NT2/D1 (cell line): ENCODE data around the gene CERS2.

ENCODE experiments used
- DNase-seq: peaks from one replicate; pipeline ENCODE4 v3.0.0-alpha.2; 2011; ENCODE audit warnings: low read depth, low spot score
- H3K27me3 ChIP-seq: 2 replicates; pipeline ENCODE4 v1.6.0; 2011; ENCODE audit warnings: mild to moderate bottlenecking; ENCODE audit not compliant: insufficient read length, insufficient read depth
- H3K36me3 ChIP-seq: 2 replicates; pipeline ENCODE4 v1.6.1; 2011; ENCODE audit warnings: mild to moderate bottlenecking, low read length, mixed read lengths; ENCODE audit not compliant: insufficient read depth, insufficient read length
- H3K4me1 ChIP-seq: 2 replicates; pipeline ENCODE4 v1.5.1; 2011; ENCODE audit not compliant: insufficient read depth, insufficient read length
- H3K4me3 ChIP-seq: 2 replicates; pipeline ENCODE4 v1.5.1; 2011; ENCODE audit warnings: low read depth; ENCODE audit not compliant: insufficient read length
- H3K9ac ChIP-seq: 2 replicates; pipeline ENCODE4 v1.6.0; 2011; ENCODE audit warnings: low read depth; ENCODE audit not compliant: insufficient read length
- H3K9me3 ChIP-seq: 2 replicates; pipeline ENCODE4 v1.5.1; 2011; ENCODE audit warnings: mild to moderate bottlenecking, low read length; ENCODE audit not compliant: insufficient read depth
- SUZ12 ChIP-seq: IDR thresholded peaks from 2 replicates; pipeline ENCODE4 v1.6.1; 2011; ENCODE audit not compliant: insufficient read length, insufficient read depth; ENCODE audit errors: extremely low read depth
- YY1 ChIP-seq: IDR thresholded peaks from 2 replicates; pipeline ENCODE4 v1.6.1; 2011; ENCODE audit not compliant: insufficient read length, insufficient read depth
- ZNF274 ChIP-seq: IDR thresholded peaks from 2 replicates; pipeline ENCODE4 v1.6.1; 2011; ENCODE audit warnings: mild to moderate bottlenecking, low read depth, low read length

CERS2 gene

DNA sequence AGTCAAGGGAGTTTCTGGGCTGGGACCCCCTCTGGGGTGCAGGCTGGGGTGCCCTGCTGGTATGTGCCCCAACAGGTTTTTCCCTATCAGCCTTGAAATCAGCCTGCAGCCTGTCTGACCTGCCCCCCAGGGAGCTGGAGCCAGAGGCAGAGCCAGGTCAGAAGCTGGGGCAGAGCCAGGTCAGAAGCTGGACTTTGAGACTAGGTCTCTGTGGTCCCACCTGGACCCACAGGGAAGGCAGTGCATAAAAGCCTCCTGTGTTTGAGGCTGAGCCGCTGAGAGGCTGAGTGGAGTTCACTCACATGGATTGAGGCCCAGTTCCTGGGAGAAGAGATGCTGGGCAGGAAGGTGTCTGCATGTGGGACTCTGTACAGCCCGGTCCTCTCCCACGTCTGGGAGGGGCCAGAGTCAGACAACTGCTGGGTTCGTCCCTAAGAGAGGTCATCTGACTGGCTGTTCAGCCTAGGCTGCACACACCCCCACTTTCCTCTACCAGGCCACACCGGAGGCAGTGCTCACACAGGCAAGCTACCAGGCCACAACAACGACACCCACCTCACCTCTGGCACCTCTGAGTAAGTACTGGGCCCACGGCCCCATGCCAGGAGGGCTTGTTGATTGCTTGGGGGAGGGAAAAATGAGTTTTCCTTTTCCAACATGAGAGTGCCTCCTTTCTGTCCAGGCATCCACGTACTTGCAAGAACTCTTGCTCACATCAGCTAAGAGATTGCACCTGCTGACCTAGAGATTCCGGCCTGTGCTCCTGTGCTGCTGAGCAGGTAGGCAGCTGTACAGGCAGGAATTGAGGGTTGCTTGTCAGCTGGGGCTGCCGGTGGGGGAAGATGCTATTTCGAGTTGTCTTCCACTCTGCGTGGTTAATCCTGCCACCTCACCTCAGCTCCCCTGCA, 7.4 kb upstream of the CERS2 start, which contains the start of gene ANXA9:
ANXA9 (plus strand) TSS at position 488 of the 908 bp plus-strand sequence. CDS start 814 bp downstream, outside the sequence.
- Histone ChIP-seq H3K27me3 (no peaks in the 10 kb centered on the region), H3K9me3 (no peaks in the 10 kb centered on the region), H3K4me3 (no peak within 1 kb of the TSS), H3K9ac (peak within 1 kb of the TSS; percentile 44), H3K36me3 (no peaks in the 10 kb centered on the region), H3K4me1 (peaks cover 36% of the 10 kb centered on the region)
- no peak for DNase-seq
- TF ChIP-seq YY1 (no peak), ZNF274 (no peak), SUZ12 (no peak)

DNA sequence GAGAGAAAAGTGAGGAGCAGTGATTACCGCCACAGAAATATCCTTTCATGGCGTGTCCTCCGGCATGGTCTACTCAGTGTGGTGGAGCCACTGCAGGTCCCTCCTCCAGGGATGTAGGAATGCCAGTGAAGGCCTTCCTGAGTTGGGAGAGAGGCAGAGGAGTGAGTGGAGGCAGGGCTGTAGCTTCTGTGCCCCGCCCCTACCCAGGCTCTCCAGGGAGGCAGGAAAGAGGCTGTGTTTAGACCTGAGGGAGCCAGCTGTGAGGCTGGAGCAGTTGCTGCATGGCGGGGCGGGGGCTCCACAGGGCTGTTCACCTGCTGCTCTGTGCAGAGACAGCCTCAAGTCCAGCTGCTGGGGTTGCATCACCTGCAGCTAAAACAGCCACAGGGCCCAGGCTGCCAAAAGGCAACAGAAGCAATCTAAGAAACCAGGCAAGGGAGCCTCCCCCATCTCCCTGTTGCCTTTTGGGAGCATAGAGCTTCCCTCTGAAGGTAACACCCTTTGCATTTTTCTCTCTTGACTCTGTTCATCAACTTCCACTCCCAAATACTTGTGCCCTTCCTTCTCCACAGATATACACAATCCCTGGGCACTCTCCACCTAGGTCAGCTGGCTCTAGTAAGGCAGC, 6.7 kb upstream of the CERS2 start:
- no peak overlapping the region for H3K4me3 ChIP-seq
- DNase-seq, result peak; percentile 85
- H3K9ac ChIP-seq, result peak overlapping the region; percentile 62
- H3K36me3 ChIP-seq, result no peaks in the 10 kb centered on the region
- TF ChIP-seq ZNF274 (no peak), SUZ12 (no peak), YY1 (no peak)
- no peaks in the 10 kb centered on the region for H3K9me3 ChIP-seq
- H3K4me1 ChIP-seq, result peaks cover 36% of the 10 kb centered on the region
- no peaks in the 10 kb centered on the region for H3K27me3 ChIP-seq

DNA sequence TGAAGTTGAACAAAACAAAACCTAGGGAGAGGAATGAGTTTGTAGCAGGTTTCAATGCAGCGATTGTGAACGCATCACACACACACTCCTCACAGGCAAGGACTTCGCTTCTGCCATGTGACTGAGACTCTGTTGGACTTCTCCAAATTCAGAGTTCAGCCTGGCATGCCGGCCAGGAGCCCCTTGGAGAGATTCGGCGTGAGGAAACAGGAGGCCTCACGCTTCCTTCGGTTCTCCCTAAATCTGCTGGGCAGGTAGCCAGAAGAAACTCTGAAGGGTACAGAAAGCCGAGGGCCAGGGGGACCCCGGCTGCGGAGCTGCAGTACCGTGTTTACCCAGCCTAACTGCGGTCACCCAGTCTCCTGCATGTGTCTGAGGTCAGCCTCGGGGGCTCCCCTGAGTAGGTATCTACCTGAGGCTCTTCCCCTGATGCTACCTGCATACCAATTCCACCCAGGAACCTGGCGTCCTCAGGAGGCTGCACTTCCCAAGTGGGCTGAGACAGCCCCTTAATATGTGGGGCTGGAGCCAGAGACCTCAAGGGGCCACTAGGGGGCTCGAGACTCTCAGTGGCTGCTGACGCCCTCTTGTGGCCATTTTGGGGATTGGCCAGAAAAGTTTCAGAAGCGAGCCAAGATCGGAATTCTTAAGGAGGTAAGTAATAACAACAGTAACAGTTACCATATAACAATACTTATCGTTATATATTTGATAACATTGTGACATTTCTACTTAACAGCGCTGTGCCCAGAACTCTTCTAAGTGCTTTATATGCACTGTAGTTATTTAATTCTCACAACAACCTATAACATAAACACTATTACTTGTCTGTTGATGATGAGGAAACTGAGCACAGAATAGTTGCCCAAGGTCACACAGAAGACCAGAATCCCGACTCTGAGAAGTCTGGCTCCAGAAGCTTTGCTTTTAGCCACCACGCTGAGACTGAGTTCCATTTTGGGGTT, 4.7 kb upstream of the CERS2 start:
- TF ChIP-seq ZNF274 (no peak), YY1 (no peak), SUZ12 (no peak)
- H3K27me3 ChIP-seq, result no peaks in the 10 kb centered on the region
- H3K9ac ChIP-seq, result no peak overlapping the region
- H3K36me3 ChIP-seq, result no peaks in the 10 kb centered on the region
- H3K4me1 ChIP-seq, result peaks cover 35% of the 10 kb centered on the region
- no peak overlapping the region for H3K4me3 ChIP-seq
- DNase-seq, result peak; percentile 92
- no peaks in the 10 kb centered on the region for H3K9me3 ChIP-seq

DNA sequence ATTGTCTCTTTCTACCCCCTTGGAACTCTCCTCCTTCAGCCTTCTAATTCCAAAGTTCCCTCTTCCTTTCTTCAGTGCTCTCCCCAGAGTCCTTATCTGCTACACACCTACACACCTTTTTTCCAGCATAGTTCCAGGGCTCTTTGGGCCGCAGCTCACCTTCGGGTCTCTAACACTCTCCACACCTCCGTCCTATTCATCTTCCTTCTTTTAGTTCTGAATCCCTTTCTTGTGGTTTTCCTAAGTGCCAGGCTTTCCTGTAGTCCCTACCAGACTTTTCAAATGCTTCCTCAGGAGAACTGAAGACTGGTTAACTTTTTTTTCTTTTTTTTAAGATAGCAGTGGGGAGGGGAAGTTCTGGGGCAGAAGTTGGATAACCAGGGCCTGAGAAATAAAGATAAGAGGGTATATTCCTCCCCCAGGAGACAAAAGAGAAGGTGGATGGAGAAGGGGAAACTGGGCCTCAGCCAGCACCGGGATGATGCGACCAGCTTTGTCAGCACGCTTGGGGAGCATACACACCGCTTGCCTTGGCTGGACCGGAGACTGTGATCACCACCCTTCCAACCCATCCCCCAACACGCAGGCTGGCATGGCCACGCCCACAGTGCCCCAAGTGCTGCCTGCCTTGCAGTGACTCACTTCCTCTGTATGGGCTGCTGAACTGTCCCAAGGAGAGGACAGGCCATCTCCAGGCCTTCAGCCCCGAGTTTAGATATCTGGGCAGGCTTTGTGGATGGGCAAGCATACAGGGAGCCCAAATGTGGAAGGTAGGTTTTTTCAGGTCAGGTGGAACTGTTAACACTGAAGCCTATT, 2.5 kb upstream of the CERS2 start:
- Histone ChIP-seq H3K36me3 (no peaks in the 10 kb centered on the region), H3K9me3 (no peaks in the 10 kb centered on the region), H3K4me1 (peaks cover 38% of the 10 kb centered on the region), H3K4me3 (peak overlapping the region; percentile 18), H3K27me3 (peaks cover 3% of the 10 kb centered on the region), H3K9ac (peak overlapping the region; percentile 21)
- no peak for DNase-seq
- TF ChIP-seq ZNF274 (no peak), YY1 (no peak), SUZ12 (no peak)

DNA sequence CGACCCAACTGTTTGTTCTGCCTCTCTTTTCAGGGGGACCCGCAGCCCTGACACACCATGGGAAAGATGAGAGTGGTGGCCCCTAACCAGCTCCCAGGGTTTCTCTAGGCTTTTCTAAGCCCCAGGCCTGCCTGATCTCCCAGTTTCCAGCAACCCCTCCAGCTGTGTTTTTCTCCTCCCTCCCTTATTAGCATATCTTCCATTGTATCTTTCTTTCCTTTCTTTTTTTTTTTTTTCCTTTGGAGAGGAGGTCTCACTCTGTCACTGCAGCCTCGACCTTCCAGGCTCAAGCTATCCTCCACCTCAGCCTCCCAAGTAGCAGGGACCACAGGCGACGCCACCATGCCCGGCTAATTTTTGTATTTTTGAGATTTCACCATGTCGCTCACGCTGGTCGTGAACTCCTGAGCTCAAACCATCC, 1.8 kb upstream of the CERS2 start:
- Histone ChIP-seq H3K36me3 (no peaks in the 10 kb centered on the region), H3K4me1 (peaks cover 37% of the 10 kb centered on the region), H3K4me3 (no peak overlapping the region), H3K9ac (peak overlapping the region; percentile 12), H3K9me3 (no peaks in the 10 kb centered on the region), H3K27me3 (peaks cover 3% of the 10 kb centered on the region)
- no peak for DNase-seq
- no peak for TF ChIP-seq YY1
- TF ChIP-seq ZNF274, result no peak
- TF ChIP-seq SUZ12, result no peak

DNA sequence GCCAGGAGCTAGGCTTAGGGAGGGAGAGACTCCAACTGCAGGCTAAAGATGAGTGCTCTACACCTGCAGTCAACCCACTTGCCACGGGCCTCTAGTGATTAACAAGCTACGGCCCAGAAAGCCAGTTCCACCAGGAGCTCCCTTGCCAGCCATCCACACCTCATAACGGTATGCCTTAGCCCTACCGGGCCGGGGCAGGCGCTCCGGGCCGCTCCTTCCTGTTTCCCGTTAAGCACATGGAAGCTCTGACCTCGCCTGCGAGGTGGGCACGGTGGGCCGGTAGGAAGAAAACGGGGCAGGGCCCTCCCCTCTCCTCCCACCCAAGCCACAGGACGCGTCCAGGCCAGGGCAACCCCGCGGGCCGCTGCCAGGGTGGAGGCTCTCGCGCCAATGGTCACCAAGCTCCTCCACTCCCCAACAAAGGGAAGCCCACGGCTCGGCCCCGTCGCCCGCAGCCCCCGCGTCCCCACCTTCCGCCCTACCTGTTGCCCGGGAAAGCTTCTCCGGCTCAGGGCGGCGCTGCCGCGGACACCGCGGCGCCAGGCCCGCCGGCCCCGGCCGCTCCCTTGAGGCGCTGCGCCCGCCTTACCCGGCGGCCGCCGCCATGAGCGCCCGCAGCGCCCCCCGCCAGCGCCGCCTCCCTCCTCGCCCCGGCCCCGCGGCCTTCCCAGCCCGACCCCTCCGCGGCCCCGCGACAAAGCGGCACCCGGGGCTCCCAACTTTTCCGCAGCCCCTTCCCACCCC, 627 bp downstream of the CERS2 start:
- peaks cover 38% of the 10 kb centered on the region for H3K4me1 ChIP-seq

More for the DNA sequence above, 627 bp downstream of the CERS2 start:
- H3K4me3 ChIP-seq, result peak overlapping the region; percentile 79
- peaks cover 18% of the 10 kb centered on the region for H3K36me3 ChIP-seq
- no peaks in the 10 kb centered on the region for H3K9me3 ChIP-seq
- H3K27me3 ChIP-seq, result peaks cover 3% of the 10 kb centered on the region
- peak overlapping the region; percentile 76 for H3K9ac ChIP-seq
- TF ChIP-seq SUZ12 (no peak), YY1 (no peak), ZNF274 (no peak)
- DNase-seq, result no peak
